Esophagus squamous epithelium (tissue), 4 donors: Measurements from ENCODE around the gene KANSL1L.

ENCODE experiments used
- CTCF ChIP-seq, 6 experiments: fragments of 450-650 bp in 4 of 6; fragments of 200-600 bp in 2 of 6; sonication (generic) in 2 of 6; IDR thresholded peaks; one replicate each; pipeline ENCODE4 v1.5.1; 2016 to 2019; ENCODE audit warnings: antibody characterized with exemption in 6 of 6, mild to moderate bottlenecking in 4 of 6, moderate library complexity in 4 of 6
- POLR2A ChIP-seq, 4 donors: fragments of 450-650 bp; IDR thresholded peaks; one replicate each; pipeline ENCODE4 v1.6.1; 2017; ENCODE audit warnings: antibody characterized with exemption in 4 of 4, mild to moderate bottlenecking in 4 of 4, moderate library complexity in 3 of 4

DNA sequence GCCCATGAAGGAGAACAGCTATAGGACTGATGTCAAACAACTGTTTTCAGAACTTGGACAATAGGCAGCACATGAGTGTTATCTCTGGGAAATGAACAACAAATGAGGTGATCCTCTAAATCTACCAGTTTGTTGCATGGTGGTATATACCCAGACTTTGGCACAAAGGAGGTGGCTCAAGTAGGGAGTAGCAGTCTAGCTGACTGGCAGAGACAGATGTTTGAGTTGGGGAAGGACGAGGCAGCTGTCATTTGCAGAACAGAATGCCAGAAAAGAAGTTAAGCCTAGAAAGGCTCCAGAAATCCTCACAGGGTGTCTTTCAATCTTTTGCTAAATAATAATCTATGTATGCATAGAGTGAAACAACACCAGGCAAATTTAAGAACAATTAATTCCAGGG lies 121.4 kb downstream of the KANSL1L start:
- no peak for TF ChIP-seq CTCF (IDR thresholded peaks at IDR 0.05)
- no peak for TF ChIP-seq POLR2A (IDR thresholded peaks at IDR 0.05)
